DMS153 treated with DMSO at 0.1 percent for 48 hours (cell line): ENCODE results near the gene BOLA1.
"Not testable (repeated sequence)": the region's sequence is repeated elsewhere in the genome, so short reads cannot be mapped to it uniquely, and the experiment has no call there.

Source experiments
- DNase-seq: peaks from one replicate; lab custom pipeline; 2025; ENCODE audit not compliant: unreplicated experiment; lab: John Stamatoyannopoulos, UW

Gene BOLA1, protein sequence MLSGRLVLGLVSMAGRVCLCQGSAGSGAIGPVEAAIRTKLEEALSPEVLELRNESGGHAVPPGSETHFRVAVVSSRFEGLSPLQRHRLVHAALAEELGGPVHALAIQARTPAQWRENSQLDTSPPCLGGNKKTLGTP

DNA sequence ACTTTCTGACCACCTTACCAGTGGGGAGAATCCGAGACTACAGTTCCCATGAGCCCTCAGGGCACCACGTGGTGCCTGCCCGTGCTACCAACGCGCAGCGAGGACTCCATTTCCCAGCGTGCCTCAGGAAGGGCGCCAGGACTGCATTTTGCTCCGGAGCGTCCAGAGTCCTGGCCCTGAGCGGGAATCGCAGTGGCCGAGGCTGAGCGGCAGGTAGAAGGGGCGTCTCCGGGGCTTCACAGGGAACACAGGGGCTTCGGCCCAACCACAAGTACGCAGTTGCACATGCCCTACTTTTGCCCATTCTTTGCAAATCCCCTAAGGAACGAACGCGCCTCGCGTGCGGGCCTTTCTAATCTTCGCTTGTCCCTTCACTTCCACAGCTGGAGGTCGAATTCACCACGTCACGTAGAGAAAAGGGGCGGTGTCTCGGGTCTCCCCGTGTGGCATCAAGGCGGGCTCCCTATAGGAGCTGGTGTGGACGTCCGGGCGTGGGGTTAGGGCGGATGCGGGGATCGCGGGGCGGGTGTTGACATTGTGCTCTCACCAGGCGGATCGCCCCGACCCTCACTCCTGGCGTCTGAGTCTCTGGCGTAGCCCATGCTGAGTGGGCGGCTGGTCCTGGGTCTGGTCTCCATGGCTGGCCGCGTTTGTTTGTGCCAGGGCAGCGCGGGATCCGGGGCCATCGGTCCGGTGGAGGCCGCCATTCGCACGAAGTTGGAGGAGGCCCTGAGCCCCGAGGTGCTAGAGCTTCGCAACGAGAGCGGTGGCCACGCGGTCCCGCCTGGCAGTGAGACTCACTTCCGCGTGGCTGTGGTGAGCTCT is at the start of gene BOLA1:
Gene BOLA1, plus strand, starts transcription at position 109 of the 825 bp plus-strand sequence. Its CDS starts 492 bp downstream, at position 601.
- DNase-seq: peak; percentile 96

DNA sequence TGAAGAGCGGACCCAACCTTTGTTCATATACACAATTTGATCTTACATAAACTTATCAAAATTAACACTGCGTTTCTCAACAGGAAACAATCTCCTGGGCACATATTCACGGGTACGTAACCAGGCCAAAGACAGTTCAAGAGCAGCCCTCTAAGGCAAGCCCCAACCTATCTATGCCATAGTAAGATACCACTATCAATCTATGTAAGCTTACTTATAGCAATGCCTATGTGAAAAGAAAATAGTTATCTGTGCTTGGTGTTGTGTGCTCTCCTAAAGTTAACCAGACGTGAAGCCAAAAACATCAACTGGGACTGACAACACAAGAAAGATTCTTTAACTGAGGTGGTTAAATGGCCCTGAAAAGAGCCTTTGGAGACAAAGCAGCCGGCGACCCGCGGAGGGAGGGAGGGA is 49.4 kb upstream of the BOLA1 start:
- DNase-seq: no peak

DNA sequence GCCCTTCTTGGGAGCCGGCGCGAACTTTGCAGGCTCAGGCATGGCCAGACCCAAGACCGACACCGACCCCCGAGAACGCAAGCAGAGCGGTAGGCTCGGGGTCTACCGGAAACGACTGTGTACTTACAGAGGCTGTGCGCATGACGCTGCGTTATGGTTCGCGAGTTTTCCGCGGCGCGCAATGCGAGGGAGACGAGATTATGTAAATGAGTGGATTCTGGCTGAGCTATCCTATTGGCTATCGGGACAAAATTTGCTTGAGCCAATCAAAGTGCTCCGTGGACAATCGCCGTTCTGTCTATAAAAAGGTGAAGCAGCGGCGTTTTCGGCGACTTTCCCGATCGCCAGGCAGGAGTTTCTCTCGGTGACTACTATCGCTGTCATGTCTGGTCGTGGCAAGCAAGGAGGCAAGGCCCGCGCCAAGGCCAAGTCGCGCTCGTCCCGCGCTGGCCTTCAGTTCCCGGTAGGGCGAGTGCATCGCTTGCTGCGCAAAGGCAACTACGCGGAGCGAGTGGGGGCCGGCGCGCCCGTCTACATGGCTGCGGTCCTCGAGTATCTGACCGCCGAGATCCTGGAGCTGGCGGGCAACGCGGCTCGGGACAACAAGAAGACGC is 48.5 kb upstream of the BOLA1 start:
- not testable (repeated sequence) for DNase-seq

DNA sequence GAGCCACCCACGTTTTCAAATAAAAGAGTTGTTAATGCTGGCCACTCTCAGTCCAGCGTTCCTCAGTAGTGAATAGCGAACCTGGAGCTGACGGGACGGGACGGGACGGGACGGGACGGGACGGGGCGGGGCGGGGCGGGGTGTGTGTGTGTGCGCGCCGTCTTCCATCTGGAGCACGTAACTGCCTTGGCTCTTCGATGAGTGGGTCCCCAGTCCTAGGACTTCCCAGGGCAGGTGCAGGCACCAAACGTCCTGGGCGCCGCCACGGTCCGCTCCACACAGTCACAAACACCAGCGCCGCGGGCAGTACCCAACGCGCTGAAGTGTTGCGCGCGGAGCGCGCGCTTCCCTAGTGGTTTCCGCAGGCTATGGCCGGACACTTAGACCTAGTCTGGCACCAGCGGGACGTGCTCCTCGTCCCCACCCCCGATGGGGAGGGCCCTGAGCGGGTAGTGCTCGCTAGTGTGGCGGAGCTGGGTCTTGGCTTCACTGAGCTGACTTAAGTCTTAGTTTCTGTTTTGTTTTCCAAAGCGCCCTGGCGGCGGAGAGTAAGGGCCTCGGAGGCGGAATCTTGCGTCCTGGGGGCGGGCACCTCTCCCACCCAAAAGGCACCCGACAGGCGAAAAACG is 47.7 kb upstream of the BOLA1 start:
- DNase-seq: not testable (repeated sequence)

DNA sequence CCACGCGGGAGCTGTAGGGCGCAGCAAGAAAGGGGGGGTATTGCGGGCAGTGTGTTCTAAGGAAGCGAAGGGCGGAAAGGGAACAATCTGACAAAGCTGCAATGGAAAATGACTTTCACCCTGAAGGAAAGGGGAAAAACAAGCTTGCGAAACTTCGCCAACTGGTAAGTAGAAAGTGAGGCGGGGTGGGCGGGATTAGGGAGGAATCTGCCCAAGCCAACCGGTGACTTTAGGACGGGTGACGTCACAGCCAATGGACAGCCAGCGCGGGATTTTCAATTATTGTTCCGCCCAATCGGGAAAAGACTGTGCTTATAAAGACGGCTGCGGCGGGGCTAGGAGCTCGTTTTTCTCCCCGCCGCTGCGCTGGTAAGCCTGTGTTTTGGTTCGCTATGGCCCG is 47.1 kb upstream of the BOLA1 start:
- DNase-seq: not testable (repeated sequence)

DNA sequence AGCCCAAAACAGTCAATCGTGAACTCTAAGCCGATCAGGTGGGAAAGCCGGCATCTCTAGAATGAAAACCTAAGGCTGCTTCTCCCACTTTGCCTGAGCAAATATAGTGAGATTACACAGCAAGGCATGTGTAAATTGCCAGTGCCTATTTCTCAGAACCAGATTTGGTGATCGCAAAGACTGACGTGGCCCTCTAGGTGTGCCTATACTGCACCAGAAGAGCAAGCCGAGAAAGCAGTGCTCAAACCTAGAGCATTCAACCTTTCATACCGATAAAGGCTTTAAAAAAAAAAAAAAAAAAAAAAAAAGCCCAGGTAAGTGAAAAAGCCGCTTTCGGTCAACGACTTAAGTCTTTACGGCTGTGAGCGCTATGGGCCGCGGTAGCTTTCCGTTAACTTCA is 39.1 kb upstream of the BOLA1 start:
- not testable (repeated sequence) for DNase-seq

DNA sequence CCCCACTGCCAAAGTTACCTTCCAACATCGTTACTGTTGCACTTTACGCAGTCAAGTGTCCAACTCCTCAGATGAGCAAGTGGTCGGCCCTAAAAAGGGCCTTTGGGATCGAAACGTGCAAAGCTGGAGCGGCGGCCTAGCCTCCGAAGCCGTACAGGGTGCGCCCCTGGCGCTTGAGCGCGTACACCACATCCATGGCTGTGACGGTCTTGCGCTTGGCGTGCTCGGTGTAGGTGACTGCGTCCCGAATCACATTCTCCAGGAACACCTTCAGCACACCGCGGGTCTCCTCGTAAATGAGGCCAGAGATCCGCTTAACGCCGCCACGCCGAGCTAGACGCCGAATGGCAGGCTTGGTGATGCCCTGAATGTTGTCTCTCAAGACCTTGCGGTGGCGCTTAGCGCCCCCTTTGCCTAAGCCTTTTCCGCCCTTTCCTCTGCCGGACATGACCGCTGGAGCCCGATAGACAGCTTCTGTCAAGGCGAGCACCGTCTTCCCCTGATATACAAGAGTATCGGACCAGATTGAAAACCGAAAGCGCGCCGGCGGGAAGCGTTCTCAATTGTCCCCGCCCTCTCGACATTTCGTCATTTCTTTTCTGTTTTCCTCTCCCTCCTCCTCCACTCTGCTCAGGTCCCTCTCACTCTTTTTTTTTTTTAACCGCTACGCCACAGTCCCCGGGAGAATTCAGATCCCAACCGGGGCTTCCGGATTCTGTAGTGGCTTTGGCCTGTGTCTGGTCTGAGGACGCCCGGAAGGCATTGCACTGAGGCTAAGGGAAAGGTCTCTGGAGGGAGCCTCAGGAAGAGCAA is 38.5 kb upstream of the BOLA1 start:
- DNase-seq: not testable (repeated sequence)

DNA sequence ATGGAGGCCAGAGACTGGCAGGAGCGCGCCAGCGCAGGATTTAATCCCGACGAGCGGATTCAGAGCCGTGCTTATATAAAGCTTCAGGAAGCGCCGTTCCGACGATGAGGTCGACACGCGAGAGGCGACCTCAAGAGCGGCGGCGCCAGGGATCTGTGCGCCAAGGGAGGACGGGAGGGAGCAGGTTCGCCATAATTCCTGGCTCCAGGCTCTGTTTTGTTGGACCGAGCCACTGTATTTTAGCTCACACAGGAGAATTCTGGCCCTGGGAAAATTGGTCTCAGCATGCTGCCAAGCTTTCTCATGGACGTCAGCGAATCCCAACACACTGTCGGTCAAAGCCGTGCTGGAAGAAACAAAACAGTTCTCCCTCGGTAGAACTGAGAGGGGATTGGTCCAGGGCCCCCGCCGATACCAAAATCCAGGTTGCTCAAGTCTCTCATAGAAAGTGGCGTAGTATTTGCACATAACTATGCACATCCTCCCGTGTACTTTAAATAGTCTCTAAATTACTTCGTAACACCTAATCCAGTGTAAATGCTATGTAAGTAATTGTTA is 37.8 kb upstream of the BOLA1 start:
- DNase-seq: not testable (repeated sequence)

DNA sequence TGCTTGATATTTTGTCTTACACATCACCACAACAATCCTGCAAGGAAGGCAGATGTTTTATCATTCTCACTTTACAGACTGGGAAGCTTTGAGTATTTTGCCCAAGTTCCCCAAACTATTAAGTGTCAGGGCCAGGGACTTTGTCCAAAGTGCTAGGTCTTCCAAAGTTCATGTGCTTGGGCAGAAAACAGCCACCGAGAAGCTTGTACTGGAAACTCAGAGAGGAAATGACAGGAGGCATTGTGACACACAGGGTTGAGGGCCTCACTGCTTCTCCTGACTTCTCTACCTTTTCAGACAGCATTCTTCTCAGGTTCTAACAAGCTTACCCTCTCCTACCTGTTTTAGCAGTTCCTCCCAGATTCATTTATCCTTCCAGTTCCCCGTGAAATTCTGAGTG is 32.5 kb upstream of the BOLA1 start:
- not testable (repeated sequence) for DNase-seq

DNA sequence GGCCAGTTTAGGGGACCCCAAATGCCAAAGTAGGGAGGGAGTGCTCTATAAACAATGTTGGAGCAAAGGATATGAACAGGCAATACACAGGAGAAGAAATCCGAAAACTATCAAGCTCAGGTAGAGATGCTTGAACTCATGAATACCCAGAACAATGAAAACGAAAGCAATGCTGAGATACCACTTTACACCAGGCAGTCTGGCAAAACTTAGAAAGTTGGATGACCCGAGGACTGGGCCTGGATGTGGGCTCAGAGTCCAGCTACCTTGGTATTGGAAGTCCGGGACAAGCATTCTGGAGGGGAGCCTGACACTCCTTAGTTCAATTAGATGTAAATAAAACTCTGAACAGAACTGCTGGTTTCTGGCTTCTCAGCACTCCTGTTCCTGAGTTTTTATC is 26.3 kb upstream of the BOLA1 start:
- DNase-seq: not testable (repeated sequence)

DNA sequence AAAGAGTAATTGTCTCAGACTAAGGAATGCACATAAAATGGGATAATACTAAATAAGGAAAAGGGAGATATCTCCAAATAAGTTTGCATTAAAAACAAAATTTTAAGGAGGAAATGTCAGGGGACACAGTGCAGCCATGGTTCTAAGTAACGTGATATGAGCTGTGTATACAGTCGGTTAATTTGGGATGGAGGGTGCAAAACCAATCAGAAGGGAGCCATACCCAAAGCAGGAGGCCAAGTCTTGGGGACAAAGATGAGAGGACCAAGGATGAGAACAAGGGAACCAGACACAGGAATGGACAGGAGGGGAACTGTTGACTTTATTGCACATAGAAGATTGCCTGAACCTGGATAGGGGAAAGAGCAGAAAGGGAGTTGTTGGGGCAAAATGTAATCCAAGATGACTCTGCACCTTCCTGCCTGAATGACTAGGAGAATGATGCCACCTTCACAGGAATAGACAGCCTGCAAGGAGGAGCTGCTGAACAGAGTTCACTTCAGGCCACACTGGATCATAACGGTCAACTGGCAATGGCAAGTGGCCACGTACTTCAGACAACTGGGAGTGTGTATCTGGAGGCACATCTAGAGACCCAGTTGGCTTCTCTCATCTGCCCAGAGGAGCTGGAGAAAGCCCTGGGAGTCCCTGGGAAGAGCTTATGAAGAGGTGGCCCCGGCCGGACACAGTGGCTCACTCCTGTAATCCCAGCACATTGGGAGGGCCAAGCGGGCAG is 22.0 kb upstream of the BOLA1 start:
- DNase-seq: no peak

DNA sequence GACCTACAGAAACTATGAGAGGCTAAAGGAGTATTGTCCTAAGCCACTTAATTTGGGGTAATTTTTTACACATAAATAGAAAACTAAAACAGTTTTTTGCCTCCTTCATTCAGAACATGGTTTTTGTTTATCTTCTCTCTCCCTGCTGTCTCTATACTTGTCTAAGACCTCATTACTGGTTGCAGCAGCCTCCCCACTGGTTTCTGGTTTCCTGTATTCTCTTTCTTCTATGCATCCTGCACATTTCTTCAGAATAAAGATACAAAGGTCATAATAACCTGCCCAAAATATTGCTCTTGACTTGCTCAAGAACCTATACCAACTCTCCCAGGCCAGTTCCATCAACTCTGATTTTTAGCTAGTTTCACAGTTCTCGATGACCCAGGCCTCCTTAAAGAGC is 19.8 kb upstream of the BOLA1 start:
- DNase-seq: no peak

DNA sequence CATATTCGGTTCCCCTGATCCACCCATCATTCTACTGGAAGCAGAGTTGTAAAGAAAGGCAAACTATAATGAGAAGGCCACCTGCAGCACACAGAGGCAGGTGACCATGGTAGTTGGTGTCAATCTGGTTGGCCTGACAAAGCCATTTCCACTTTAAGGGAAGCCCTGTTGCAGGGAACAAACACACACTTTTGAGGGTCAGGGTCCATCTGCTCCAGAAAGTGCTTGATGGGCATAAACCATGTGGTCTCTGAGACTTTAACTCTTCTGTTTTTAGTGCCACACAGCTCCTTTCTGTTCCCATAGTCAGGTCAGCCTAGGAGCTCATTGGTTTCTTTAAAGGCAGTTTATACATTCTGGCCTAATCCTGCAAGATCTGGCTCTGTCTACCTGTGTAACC is 17.5 kb upstream of the BOLA1 start:
- DNase-seq: no peak

DNA sequence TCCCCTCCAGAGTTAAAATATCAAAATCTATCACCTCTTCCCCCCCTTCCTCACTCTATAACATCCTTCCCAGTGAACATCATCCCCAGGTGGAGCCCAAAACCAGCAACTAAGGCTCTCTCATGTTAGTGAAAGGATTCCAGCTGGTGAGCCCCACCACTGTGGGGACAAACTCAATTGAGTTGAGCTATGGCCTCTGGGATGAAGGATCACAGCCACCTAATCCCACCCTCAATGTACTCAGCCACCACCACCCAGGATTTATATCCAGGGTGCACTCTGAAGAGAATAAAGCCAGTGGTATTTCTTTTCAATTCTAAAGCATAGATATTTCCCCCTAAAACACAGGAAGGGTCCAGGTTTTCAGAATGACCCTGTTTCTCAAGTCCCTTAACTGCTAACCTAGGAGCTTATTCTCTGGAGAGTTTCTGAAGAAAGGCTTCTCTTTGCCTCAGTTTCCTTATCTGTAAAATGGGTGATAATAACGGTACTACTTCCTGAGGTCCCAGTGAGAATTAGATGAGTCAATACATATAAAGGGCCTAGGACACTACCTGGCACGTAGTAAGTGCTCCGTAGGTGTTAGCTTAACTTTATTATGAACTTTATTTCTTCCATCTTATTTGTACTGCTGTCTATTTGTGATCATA is 15.6 kb upstream of the BOLA1 start:
- no peak for DNase-seq

DNA sequence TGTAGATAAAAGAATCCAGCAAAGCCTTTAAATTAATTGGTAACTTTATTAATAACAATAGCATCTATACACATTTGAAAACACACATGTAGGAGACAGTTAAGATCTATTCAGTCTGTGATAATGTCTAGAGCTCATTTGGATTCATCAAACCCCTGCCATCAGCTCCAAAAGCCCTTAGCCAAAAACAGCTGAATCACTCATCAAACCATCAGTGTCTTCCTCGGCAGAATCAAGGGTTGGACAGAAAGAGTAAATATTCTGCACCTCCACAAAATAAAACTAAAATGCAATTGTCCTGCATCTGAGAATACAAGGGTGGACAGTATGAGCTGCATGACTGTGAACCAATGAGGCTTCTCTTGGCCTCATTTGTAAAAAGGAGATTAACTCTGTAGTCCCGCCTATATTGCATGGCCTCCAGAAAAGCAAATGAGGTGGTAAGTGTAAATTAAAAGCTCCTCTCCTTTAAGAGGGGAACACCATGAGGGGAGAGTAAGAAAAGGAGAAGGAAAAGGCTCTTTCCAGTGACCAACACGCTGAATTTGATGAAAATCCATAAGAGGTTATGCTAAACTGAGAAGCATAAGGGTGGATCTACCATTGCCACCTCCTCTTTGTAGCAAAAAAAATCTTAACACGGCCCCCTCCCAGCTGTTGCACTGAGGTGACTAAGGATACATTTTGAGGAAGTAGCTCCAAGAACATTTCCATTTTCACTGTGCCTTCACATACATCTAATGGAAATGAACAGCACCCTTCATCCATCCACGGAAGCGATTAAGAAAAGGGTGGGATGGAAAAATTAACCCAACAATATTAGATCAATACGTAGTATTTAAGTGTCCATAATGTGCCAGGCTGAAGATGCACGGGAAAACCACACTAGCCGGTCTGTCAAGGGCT is 14.7 kb upstream of the BOLA1 start:
- DNase-seq: peak; percentile 75

DNA sequence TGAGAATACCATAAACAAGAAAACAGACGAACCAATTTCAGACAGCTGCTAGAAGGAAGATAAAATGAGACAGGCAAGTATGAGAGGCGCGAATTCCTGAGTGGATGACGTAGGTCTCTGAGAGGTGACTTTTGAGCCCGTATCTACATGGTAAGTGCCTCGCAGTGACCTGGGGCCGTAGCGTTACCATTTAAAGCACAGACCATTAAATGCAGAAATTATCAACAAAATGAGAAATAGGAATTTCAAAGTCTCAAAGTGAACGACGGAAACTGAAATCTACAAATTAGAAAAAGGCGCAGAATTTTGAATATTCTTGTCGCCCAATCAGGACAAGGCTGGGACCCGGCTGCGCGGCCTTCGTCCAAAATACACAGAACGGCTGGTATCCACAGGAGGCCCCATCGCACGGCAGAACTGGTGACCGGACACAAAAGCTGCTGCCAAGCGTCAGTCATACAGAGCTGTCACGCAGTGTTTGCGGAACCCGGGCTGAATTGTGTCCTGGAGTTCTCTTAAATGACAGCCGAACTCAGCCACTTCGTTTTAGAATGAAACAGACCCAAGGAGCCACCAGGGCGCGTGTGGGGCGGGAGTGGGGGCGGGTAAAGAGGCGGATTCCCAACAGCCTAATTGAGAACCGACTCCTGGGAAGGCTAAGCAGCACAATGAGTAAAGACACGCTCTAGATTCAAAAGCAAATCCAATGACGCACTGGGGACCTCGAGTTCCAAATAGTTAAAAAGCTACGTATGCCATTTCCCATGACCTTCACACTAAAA is 13.8 kb upstream of the BOLA1 start:
- peak; percentile 98 for DNase-seq

DNA sequence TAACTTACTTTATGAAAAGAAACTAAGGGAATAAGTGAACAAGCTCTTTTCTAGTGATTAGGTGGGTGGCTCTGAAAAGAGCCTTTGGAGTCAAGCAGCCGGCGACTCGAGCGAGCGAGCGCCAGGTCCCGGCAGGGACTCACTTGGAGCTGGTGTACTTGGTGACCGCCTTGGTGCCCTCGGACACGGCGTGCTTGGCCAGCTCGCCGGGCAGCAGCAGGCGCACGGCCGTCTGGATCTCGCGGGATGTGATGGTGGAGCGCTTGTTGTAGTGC is 13.3 kb upstream of the BOLA1 start:
- DNase-seq: not testable (repeated sequence)
